ENCODE results near the gene FAM149A.

GRCh38 chr4:186151499-186151898 is 47.0 kb downstream of the FAM149A start:
- TF ChIP-seq CTCF (IDR thresholded peaks at IDR 0.05) (no peak), POLR2A (IDR thresholded peaks at IDR 0.05) (no peak)

Data from breast epithelium (tissue), 3 donors.